ENCODE measurements around the gene PARM1.

The PARM1 gene

DNA sequence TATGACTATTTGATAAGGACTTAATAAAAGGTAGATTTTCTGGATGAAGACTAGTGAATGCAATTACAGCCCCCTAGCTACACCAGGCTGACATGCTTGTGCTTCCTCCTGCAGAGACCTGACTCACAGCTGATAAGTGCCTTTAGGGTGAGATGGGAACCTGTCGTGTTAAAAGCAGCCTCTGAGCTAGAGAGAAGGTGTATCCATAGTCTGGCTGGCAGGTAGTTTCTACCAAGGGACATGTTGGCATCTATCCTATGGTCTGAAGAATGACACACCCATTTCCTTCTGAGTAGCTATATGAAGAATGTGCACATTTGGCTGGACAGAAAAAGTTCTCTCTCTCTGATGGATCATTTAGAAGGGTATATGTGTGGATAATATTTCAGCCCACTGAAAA lies 64.1 kb downstream of the PARM1 start:
- no peak for DNase-seq

DNA sequence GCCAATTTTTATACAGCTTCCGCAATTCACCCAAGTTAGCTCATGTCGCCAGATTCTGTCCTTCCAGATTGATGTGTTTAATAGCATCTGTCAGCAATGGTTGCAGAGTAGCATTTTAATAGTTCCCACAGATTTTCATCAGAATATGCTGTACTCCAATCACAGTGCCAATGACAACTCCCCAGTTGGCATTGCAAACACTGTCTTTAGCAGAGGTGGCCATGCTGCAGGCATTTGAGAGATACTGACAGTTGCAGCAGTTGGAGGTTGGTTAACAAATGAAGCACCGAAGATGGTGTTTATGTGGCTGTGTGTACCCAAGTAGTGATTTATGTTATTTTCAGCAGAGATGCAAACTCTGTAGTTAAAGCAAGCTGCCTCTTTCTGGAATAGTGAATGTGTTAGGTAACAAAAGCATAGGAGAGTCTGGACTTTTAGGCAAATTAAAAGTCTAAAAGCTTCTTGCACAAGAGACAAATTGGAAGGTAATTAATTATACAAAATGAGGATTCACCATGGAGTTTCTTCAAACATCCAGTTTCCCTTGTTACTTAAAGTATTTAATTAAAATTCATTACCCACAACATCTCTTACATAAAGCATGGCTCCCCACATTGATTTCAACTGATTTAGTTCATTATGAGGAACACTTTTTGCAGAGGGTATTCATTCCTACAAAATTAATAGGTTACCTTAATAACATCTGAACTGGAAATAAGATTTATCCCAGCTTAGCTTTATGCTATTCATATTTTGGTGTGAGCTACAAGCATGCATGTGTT lies 65.2 kb downstream of the PARM1 start:
- no peak for DNase-seq

DNA sequence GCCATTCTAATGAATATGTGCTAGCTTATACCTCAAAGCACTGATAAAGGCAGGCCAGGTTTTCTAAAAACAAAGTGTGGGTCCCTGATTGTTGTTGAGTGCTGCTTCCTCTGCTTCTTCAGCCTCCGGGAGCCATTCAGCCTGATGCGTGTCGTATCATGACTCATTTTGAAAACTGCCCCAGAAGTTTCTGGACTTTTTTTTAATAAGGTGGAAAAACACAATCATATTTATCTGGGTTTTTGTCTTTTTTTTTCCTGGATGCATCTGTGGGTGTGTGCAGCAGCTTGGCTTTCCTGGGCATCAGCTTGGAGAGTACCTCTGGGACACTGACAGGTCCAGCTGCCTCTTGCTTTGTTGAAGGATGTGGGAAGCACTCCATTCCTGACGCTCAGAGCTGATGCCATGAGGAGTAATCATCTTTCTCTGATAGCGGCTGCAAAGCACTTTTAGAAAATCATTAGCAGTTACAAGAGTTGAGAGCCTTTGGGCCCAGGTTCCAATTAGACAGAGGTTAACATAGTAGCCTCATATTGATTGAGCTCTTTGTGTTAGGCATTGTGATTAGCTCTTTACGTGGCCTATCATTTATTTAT lies 66.9 kb downstream of the PARM1 start:
- DNase-seq: no peak

DNA sequence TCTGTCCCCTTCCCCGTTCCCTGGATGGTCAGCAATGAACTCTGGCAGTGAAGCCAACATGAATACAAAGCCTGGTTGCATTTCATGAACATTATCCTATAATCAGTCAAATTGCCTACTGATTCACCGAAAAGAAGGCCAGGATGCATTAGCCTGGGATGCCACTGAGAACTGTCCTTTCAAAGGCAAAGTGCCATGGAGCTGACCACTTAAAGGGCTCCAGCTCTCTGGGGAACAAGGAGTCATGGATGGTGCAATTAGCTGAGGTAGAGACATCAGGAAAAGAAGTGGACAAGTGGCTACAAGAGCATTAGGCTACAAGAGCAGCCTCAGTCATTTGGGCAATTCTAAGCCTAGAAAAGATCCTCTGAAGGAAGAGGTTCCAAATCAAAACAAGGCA lies 69.0 kb downstream of the PARM1 start:
- DNase-seq: no peak

DNA sequence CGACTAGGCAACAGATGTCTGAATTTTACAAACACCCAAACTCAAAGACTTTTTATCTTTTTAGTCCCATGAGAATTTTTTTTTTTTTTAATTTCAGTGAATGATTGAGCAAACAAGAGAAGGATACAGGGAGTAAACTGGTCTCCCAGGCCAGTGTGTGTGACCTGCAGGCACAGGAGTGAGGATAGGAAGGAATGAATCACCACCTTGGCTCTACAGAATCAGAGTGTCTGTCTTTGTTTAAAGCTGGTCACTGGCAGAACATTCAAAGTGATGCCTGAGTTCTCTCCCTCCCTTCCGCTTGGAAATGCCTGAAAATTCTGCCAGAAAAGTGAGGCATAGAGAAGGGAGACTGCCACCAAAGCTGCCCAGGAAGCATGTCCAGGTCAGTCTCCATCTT lies 69.5 kb downstream of the PARM1 start:
- no peak for DNase-seq

DNA sequence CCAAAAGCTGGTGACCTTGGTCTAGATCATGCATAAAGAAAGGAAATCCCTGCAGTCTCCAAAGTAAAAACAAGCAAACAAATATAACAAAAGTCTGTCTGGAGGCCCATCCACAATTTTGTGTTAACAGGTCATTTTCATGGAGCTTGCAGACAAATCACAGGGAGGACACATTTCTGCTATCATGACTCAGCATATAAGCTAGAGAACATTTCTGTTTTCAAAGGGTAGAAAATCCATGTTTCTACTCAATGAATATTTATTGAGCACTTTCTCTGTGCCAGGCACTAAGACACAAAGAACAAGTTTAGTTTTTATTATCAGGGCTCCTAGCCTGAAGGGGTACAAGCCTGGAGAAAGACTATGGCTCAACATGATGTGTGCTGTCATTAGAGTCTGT lies 71.1 kb downstream of the PARM1 start:
- DNase-seq: no peak

DNA sequence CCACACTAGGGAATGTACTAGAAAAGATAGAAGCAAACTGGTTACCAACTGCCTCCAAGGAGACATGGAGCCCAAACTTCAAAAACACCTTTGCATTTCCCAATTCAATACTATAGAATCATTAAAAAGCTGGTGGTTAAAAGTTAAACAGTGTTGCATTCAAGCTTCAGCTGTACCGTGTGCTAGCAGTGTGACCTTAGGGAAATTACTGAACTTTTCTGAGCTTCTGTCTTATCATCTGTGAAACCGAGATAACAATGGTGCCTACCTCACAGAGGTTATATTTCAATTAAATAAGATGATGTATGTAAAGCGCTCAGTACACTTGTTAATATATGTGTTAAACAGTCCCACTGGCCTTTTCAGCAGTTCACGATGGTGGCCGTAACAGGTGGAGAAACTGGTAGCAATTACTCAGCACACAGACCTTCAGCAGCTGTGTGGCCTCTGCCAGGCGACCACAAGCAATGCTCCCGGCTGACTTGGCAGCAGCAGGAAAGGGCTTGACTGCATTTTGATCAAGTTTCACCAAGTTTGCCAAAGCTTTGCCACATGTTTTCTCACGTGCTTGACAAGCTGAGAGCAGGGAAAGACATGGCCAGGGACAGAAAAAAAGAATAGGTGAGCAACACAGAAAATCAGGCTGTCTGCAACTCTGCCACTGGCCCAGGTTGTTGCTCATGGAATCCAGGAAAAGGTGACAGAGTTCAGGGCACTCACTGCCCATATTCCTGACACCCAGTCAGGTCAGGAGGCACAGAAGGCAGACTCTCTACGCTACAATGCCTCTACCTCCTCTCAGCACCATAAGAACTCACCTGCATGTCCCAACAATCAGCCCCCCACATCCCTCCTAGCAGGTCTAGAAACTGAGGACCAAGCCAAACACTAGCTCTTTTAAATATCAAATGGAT lies 72.1 kb downstream of the PARM1 start:
- no peak for DNase-seq

DNA sequence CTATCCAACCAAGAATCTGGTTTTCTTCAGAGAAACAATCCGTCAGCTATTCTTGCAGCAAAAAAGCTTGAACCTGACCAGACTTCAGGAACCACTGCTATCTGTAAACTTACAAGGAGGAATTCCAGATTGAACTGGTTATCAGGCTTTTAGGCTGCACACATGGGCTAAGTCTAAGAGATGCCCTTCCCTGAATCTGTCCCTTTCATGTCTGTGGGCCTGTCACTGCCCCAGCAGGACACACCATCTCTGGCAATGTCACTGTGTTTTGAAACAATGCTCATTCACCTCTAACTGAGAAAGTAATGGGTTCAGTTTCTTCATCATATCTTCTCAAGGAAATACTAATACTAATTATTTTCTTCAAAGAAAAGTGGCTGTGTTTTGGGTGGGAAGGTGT lies 72.8 kb downstream of the PARM1 start:
- no peak for DNase-seq

DNA sequence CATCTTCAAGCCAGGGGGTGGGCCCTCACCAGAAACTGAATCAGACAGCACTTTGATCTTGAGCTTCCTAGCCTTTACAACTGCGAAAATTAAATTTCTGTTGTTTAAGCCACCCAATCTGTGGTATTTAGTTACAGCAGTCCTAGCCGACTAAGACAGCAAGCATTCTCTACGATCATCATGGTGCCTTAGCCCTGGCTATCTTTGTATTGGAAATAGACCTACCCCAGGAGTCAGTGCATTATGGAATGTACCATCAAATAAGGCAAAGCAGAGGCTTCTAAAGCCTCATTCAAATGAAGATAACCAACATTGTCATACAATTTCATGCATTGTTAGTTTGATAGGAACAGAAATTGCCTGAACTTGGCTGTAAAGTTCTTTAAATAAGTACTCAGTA lies 75.0 kb downstream of the PARM1 start:
- no peak for DNase-seq

DNA sequence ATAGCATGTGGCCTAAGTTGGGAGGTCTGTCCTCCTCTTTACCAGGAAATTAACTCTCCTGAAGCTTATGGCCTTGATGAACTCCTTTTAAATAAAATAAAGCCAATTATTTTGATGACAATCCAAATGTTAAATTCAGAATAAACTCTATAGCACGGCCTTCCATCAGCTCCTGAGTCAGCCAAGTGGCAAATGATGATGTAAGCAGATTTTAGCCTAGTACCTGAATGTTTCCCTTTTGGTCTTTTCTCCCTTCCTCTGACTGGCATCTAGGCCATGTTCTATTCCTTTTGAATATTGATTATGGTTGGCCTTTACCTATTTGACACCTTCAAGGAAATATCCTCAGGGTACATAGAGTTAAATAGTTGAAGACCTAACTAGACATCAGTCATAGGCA lies 76.2 kb downstream of the PARM1 start:
- DNase-seq: no peak

DNA sequence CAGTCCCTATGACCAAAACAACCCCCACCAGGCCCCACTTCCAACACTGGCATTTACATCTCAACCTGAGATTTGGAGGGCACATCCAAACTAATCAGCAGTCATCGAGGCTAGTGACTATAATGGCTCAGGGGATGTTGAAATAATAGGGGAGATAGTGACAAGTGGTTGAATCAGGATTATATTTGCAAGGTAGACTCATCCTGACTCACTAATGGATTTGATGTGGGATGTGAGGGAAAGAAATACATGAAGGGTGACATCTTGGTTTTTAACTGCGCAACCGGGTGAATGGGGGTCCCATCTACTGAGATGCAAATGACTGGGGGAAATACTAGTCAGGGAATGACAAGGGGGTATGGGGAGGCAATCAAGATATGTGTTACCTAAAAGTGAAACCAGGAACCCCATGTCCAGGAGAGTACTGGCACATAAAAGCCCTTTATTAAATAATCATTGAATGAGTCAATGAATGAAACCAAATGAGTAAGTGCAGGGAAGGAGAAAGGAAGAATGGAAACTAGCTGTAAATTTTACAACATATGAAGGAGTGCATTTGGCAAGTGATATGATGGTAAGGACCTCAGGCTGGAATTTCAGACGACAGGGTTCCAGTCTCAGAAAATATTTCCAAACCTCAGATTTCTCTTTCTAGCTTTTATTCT lies 78.3 kb downstream of the PARM1 start:
- no peak for DNase-seq

DNA sequence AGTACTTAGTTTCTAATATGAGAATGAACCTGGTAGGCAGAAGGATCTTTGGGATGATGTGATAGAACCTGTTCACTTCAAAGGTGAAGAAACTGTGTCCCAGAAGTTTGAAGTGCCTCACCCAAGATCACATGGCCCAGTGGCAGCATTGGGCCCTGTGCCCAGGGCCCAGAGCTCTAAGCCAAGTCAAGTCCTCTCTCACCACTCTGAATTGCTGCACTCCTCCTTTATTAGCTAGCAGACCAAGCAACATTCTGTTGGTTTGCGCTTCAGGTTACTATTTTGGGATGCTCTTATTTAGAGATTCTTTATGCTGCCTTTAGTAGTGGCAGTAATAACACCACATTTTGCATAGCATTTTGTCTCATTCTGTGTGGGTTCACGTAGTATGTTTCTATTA lies 82.7 kb downstream of the PARM1 start:
- no peak for DNase-seq

DNA sequence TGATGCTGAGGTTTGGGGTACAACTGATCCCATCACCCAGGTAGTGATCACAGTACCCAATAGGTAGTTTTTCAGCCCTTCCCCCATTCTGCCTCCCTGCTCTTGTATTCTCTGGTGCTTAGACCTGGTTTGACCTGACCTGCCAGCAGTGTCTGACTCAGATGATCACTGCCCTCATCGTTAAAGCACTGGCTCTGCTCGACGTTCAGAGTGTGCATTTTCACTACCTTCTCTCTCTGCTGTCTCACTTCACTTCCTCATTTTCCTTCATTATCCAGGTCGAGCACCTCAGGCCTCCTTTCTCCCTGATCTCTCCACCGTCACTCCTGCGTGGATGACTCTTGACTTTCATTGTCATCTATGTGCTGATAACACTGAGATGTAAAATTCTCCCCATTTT lies 83.6 kb downstream of the PARM1 start:
- no peak for DNase-seq

DNA sequence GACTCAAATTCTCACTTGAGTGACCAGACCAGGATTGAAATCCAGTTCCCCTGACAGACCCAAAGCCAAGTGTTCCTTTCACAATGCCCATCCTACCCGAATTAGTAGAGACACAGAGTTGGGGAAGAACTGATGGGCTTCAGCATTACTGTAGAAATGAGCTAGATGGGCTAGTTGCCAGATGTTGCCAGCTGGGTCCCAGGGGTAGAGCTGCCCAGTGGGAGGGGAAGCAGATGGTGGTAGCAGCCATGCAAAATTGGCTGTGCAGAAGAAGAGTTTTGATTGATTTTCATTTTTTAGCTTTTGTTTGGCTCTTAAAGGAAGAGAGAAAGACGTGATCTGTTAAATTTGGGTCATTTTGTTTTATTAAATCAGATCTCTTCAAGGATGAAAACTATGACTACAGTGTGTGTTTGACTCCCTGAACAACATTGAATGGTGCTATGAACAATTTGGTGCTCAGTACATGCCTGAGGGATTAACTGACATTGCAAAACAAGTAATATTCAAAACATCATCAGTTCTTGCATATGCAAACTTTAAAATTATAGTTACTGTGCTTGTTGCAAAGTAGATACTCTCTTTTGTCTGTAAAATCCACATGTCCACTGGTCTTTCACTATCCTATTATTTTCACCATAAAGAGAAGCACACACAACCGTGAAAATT lies 86.0 kb downstream of the PARM1 start:
- no peak for DNase-seq

DNA sequence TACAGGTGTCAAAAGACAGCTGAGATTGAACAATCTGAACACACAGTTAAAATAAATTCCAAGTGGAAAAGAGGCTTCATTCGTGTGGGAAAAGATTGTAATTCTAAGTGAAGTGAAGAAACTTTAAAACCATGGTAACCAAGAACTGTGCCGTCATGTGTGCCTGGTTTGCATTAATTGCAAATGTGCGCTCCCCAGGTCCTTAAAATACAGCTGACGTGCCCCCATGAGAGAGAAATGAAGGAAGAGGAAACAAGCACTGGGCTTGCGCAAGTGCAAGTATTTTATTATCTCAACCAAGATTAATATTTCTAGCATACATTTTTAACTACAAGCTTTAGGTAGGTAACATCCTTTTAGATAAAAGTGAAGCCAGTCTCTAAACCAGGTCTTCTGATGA lies 92.5 kb downstream of the PARM1 start:
- no peak for DNase-seq

DNA sequence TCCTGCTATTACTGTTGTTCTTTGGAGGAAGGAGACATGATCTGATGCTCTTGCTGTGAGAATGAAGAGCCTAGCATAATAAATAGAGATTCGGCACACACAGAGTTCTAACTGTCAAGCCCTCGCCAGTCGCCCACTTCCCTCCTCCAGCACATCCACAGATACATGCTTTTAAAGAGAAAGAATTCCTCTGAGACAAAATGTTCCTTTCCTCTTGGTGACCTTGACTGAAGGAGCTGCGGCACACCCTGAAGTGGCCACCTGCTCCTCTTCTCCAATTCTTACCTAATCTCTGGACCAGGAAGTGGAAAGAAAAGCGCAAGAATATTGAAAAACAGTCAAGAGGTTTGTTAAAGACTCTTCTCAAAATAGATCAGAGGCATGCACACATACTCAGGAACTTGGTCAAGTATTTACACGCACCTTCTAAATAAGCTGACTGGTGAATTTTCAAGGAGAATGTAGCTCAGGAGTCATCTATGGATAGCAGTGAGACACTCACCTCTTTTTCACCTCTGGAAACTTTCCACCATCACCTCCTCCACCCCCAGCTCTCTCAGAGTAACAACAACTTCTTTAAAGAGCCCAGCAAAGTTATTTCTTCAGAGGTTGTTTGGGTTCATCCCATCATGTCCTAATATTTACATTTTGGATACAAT lies 95.4 kb downstream of the PARM1 start:
- no peak for DNase-seq

DNA sequence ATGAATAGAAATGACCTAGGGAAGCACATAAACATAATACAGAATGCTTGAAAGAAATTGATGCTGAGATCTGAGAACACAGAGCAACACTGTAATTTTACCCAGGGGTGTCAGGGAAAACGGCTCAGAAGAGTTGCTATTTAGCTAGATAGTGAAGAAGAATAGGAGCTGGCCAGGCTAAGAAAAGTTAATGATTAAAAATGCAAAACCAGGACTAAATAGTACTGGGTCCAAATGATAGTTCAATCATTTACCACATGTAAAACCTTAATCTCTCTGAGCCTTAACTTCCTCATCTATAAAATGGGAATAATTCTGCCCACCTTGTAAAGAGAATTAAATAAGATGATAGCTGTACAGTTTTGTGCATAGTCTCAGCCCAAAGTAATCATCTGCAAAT lies 97.1 kb downstream of the PARM1 start:
- no peak for DNase-seq

DNA sequence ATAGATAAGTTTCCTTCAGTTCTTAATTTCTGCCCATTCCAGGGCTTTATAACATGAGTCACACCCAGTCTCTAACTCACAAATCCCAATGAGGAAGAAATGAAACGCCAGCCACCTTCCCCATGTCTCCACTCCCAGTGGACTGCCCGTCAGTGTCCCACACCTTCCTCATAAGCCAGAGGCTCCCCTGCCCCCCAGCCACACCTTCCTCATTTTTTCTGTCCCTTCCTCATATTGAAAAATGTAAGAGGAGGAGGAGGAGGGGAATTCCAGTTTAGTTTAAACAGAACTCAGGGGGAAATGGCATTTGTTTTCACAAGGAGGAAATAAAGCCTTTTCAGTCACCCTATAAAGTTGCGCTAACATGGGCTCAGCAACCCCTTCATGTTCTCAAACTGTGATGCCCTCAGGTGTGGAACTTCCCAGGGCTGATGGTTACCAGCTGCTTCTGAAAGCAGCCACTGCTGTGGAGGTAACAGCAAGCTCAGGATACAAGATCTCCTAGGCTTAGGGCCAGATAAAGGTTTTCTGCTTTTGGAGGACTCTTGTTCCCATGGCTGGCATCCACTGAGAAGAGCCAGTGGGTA lies 97.8 kb downstream of the PARM1 start:
- DNase-seq: no peak

DNA sequence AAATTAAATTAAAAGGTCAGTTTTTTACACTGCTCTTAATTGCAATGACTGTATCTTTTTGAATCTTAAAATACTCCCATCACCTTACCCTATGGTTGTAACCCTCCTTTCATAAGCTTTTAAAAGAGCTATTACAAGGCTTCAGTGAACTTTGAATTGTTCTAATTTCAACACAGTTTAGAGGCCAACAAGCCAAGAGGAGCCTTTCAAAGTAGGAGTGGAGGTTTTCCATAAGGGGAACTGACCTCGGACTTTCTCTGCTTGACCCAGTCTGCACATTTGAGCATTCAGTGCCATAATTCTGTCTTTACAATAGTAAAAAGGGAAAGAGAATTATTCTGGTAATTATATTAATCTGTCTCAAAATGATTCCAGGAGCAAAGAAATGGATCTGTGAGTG lies 98.9 kb downstream of the PARM1 start:
- DNase-seq: no peak

DNA sequence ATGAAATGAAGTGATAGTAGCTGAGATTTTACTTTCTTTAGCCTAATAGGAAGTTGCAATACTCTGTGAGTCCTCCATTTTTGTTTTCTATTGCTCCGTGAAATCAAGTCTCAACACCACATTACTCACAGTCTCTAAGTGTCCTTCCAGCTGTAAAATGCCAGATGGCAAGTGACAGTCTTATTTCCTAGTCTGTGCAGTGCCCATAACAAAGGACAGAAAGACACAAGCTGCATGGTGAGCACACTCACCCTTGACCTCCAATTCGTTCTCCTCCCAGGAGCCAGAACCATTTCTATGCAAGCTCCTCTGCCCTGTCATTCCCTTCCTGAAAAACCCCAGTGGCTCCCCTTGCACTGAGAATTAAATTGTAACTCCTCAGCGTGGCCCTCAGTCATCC lies 101.6 kb downstream of the PARM1 start:
- no peak for DNase-seq

DNA sequence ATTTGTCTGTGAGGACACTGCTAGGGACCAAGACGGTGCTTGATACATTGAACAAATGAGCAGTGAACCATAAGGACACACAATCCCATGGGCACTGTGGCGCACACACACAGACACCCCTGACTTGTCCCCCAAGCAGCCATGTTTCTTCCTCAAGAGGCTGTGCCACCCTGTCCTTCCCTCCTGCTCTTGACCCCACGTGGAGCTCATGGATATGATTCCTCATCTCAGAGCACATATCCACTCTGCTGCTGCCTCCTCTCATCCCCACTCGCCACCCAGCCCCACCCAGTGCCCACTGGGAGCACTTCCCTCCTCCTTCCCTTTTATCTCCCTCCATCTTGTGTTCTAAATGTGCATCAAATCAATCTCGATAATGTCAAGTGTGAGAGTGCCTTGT lies 102.4 kb downstream of the PARM1 start:
- no peak for DNase-seq
